ENCODE data around the gene CSNK1G2. TPM values are rescaled to one million over a fixed set of nuclear protein-coding genes. Genes with fewer than 3 reads are reported as not detected.

CSNK1G2 gene
- total and polyA plus RNA-seq, 11 donors: 18.2 to 42.7 (median 24.6) TPM

GRCh38 chr19:1992759-1993260 is 51.8 kb downstream of the CSNK1G2 start:
- ATAC-seq: peak in 1 of 4 donors; percentile 52
- peaks cover 0 to 5% (median 0%) of the 10 kb centered on the region in 12 donors for H3K9me3 ChIP-seq
- no peak for TF ChIP-seq CTCF (IDR thresholded peaks at IDR 0.05)
- no peak for TF ChIP-seq POLR2A (IDR thresholded peaks at IDR 0.05)
- H3K36me3 ChIP-seq: peaks cover 0 to 89% (median 59%) of the 10 kb centered on the region in 9 donors
- no peaks in the 10 kb centered on the region for H3K27me3 ChIP-seq
- no peak overlapping the region for H3K4me3 ChIP-seq
- WGBS, 4 donors: 88 to 91% (median 90%) methylated on average over 32 to 44 of the region's 44 CpGs
- H3K27ac ChIP-seq: no peak overlapping the region
- H3K4me1 ChIP-seq: no peaks in the 10 kb centered on the region
- peak in 1 of 5 donors; percentile 6 for DNase-seq
- intact Hi-C loops (cut with DNase I): no loop called here

GRCh38 chr19:1997353-1998233 is 56.6 kb downstream of the CSNK1G2 start:
- H3K36me3 ChIP-seq: peaks cover 0 to 75% (median 39%) of the 10 kb centered on the region in 9 donors

GRCh38 chr19:1998712-1999708 is 58.0 kb downstream of the CSNK1G2 start:
- H3K27me3 ChIP-seq: no peaks in the 10 kb centered on the region
- no peak for DNase-seq
- no peak overlapping the region for H3K27ac ChIP-seq
- H3K4me3 ChIP-seq: no peak overlapping the region
- no peak for TF ChIP-seq CTCF (IDR thresholded peaks at IDR 0.05)
- no peak for TF ChIP-seq POLR2A (IDR thresholded peaks at IDR 0.05)
- WGBS, 4 donors: 92 to 96% (median 95%) methylated on average over 43 to 52 of the region's 52 CpGs
- peaks cover 0 to 67% (median 39%) of the 10 kb centered on the region in 9 donors for H3K36me3 ChIP-seq
- intact Hi-C loops (cut with DNase I): no loop called here
- peak in 2 of 4 donors; percentile 6 to 10 for ATAC-seq
- peaks cover 0 to 5% (median 0%) of the 10 kb centered on the region in 12 donors for H3K9me3 ChIP-seq
- no peaks in the 10 kb centered on the region for H3K4me1 ChIP-seq

More at GRCh38 chr19:1997353-1998233, 56.6 kb downstream of the CSNK1G2 start:
- Histone ChIP-seq H3K4me3 (no peak overlapping the region), H3K27ac (no peak overlapping the region), H3K4me1 (no peaks in the 10 kb centered on the region), H3K27me3 (no peaks in the 10 kb centered on the region), H3K9me3 (peaks cover 0 to 5% (median 0%) of the 10 kb centered on the region in 12 donors)
- ATAC-seq (peak in 1 of 4 donors; percentile 37), DNase-seq (no peak)
- TF ChIP-seq POLR2A (IDR thresholded peaks at IDR 0.05) (no peak), CTCF (IDR thresholded peaks at IDR 0.05) (no peak)
- intact Hi-C loops (cut with DNase I): no loop called here
- WGBS, 4 donors: 91 to 95% (median 93%) methylated on average over 29 to 31 of the region's 31 CpGs
